Stimulated activated naive CD8-positive, alpha-beta T cell treated with anti-CD3 and anti-CD28 coated beads, Interleukin-15, Interleukin-2, amounts not matched to agents 100 ng/mL and 50 ng/mL, for 24 hours (primary cell): Measurements from ENCODE around the gene SULT2B1.

Experiments
- H3K27ac Mint-ChIP-seq: one replicate; pipeline ENCODE4 v1.8.0; 2021; ENCODE audit warnings: mild to moderate bottlenecking, mixed read lengths
- H3K27me3 Mint-ChIP-seq: one replicate; pipeline ENCODE4 v1.8.0; 2021; ENCODE audit warnings: mixed read lengths
- H3K36me3 Mint-ChIP-seq: one replicate; pipeline ENCODE4 v1.8.0; 2021; ENCODE audit warnings: low read depth, mixed read lengths
- H3K4me1 Mint-ChIP-seq: one replicate; pipeline ENCODE4 v1.8.0; 2021; ENCODE audit warnings: low read depth, mixed read lengths
- H3K4me3 Mint-ChIP-seq: one replicate; pipeline ENCODE4 v1.8.0; 2021; ENCODE audit warnings: mild to moderate bottlenecking, mixed read lengths
- H3K9me3 Mint-ChIP-seq: one replicate; pipeline ENCODE4 v1.8.0; 2021; ENCODE audit warnings: mixed read lengths

The SULT2B1 gene

DNA sequence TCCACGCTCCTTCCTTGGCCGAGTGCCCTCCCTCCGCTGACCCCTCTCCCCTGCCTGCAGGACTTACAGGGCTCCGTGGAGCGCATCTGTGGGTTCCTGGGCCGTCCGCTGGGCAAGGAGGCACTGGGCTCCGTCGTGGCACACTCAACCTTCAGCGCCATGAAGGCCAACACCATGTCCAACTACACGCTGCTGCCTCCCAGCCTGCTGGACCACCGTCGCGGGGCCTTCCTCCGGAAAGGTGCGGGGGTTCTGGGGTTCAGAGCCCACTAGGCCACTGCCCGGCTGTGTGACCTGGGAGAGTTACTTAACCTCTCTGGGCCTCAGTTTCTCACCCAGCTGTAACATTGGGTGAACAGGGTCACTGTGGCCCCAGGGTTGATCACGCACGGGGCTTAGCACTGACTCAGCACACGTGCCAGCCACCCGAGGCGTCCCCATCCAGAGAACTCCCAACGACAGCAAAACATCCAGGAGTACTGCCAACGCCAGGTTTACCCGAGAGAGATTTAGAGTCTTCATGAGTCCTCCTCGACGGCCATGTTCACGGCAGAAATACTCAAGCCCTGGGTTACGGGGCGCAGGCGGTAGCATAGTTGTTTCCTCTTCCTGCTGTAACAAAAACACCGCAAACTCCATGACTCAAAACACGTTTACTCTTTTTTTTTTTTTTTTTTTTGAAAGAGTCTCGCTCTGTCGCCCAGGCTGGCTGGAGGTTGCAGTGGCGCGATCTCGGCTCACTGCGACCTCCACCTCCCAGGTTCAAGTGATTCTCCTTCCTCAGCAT, 44.9 kb downstream of the SULT2B1 start:
- H3K27ac Mint-ChIP-seq, result peak overlapping the region; percentile 40
- H3K27me3 Mint-ChIP-seq, result no peaks in the 10 kb centered on the region
- no peaks in the 10 kb centered on the region for H3K9me3 Mint-ChIP-seq
- H3K36me3 Mint-ChIP-seq, result no peaks in the 10 kb centered on the region
- H3K4me1 Mint-ChIP-seq, result peaks cover 4% of the 10 kb centered on the region
- peak overlapping the region; percentile 60 for H3K4me3 Mint-ChIP-seq

DNA sequence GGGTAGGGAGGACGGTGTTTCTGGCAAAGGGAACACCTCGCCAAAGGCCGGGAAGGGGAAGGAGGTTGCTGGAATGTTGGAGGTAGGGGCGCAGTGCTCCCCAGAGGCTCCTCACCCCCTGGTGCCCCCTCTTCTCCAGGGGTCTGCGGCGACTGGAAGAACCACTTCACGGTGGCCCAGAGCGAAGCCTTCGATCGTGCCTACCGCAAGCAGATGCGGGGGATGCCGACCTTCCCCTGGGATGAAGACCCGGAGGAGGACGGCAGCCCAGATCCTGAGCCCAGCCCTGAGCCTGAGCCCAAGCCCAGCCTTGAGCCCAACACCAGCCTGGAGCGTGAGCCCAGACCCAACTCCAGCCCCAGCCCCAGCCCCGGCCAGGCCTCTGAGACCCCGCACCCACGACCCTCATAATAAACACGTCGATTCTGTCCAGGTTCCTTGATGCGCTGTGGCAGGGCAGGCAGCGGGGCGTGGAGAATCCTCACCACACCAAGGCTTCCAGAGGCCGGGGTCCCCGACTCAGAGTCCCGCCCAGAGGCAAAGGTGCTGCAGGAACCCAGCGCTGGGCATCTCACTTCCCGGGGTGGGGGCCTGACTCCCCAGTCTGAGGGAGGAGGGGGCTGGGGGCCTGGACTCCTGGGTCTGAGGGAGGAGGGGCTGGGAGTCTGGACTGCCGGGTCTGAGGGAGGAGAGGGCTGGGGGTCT, 47.2 kb downstream of the SULT2B1 start:
- H3K4me3 Mint-ChIP-seq, result no peak overlapping the region
- no peaks in the 10 kb centered on the region for H3K9me3 Mint-ChIP-seq
- H3K36me3 Mint-ChIP-seq, result no peaks in the 10 kb centered on the region
- no peaks in the 10 kb centered on the region for H3K27me3 Mint-ChIP-seq
- H3K4me1 Mint-ChIP-seq, result peaks cover 4% of the 10 kb centered on the region
- no peak overlapping the region for H3K27ac Mint-ChIP-seq

DNA sequence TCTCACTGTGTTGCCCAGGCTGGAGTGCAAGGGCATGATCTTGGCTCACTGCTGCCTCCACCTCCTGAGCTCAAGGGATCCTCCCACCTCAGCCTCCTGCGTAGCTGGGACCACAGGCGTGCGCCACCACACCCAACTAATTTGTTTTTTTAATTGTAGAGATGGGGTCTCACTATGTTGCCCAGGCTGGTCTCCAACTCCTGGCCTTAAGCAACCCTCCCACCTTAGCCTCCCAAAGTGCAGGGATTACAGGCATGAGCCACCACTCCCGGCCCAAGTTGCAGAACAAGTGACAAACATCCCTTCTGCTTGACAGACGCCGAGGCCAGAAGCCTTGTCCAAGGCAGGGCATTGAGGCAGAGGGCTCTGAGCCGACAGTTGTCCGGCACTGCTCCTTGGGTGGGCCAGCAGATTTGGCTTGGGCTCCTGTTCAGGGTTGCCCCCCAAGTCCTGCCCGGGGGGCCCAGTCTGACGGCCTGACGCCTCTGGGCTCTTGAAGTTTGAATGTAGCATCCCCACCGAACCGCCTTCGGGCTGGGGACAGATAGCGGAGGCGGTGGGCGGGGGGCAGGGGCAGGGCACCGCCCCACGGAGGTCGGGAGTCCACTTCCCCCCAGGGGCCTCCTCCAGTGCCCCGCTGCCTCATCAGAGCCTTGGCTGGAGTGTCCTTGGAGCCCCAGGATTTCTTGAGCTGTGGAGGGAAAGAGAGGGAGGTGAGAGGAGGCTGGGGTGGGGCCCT, 48.9 kb downstream of the SULT2B1 start:
- no peak overlapping the region for H3K4me3 Mint-ChIP-seq
- H3K4me1 Mint-ChIP-seq, result peaks cover 4% of the 10 kb centered on the region
- H3K27me3 Mint-ChIP-seq, result no peaks in the 10 kb centered on the region
- H3K36me3 Mint-ChIP-seq, result no peaks in the 10 kb centered on the region
- H3K9me3 Mint-ChIP-seq, result no peaks in the 10 kb centered on the region
- no peak overlapping the region for H3K27ac Mint-ChIP-seq

DNA sequence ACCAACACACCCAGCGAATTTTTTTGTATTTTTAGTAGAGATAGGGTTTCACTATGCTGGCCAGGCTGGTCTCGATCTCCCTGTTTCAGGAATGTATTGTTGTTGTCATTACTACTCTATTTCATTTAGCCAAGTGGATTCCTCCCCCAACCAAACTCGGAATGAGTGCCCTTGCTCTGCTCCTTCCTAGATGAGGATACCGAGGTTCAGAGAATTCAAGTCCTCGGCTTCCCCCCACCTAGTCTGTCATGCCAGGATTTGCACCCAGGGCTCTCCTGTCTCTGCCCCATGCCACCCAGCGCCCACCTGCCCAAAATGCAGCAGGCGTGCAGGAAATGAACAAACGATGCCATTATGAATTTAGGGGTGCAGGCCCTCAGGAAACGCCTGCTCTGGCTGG, 51.0 kb downstream of the SULT2B1 start:
- Mint-ChIP-seq H3K27me3 (no peaks in the 10 kb centered on the region), H3K9me3 (no peaks in the 10 kb centered on the region), H3K36me3 (no peaks in the 10 kb centered on the region), H3K4me3 (no peak overlapping the region), H3K4me1 (no peaks in the 10 kb centered on the region), H3K27ac (no peak overlapping the region)

- Mint-ChIP-seq H3K4me1 (no peaks in the 10 kb centered on the region), H3K9me3 (no peaks in the 10 kb centered on the region), H3K27ac (no peak overlapping the region), H3K36me3 (no peaks in the 10 kb centered on the region), H3K27me3 (no peaks in the 10 kb centered on the region), H3K4me3 (no peak overlapping the region)
These were observed 51.5 kb downstream of the SULT2B1 start for GRCh38 chr19:48603449-48603848.

DNA sequence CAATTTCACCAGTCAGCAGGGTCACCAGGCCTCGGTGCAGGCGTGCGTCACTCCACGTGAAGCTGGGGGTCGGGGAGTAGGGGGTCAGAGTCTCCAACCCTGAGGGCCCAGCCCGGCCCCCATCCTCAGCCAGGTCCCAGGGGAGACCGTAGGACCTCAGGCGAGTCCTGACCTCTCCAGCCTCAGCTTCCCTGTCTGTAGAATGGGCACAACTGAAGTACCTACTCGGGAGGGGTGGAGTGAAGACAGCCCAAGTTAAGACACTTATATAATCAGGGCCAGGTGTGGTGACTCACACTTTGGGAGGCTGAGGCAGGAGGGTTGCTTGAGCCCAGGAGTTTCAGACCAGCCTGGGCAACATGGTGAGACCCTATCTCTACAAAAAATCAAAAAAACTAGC, 51.9 kb downstream of the SULT2B1 start:
- H3K27ac Mint-ChIP-seq, result no peak overlapping the region
- no peaks in the 10 kb centered on the region for H3K36me3 Mint-ChIP-seq
- no peak overlapping the region for H3K4me3 Mint-ChIP-seq
- no peaks in the 10 kb centered on the region for H3K9me3 Mint-ChIP-seq
- peaks cover 3% of the 10 kb centered on the region for H3K4me1 Mint-ChIP-seq
- H3K27me3 Mint-ChIP-seq, result no peaks in the 10 kb centered on the region

DNA sequence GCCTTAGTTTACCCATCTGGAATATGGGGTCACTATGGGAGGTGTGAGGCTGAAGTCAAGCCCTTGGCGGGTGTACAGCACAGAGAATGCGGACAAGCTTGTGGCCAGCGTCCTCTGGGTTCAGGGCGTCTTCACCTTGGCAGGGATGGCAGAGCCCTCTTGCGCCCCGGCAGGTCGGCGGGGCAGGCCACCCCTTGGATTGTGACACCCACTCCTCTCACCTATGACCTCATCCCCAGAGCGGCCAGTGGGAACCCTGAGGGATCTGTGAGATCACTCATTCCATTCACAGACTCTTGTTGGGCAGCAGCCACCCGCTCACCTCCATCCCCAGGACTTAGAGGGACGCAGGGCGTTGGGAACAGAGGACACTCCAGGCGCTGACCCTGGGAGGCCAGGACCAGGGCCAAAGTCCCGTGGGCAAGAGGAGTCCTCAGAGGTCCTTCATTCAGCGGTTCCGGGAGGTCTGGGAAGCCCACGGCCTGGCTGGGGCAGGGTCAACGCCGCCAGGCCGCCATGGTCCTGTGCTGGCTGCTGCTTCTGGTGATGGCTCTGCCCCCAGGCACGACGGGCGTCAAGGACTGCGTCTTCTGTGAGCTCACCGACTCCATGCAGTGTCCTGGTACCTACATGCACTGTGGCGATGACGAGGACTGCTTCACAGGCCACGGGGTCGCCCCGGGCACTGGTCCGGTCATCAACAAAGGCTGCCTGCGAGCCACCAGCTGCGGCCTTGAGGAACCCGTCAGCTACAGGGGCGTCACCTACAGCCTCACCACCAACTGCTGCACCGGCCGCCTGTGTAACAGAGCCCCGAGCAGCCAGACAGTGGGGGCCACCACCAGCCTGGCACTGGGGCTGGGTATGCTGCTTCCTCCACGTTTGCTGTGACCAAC, 54.7 kb downstream of the SULT2B1 start, which contains the start of gene SPACA4:
Gene SPACA4, plus strand, starts transcription at position 280 of the 896 bp plus-strand sequence. Its CDS starts 237 bp downstream, at position 517.
- Mint-ChIP-seq H3K9me3 (no peaks in the 10 kb centered on the region), H3K36me3 (no peaks in the 10 kb centered on the region), H3K27me3 (no peaks in the 10 kb centered on the region), H3K27ac (no peak within 1 kb of the TSS), H3K4me1 (peaks cover 4% of the 10 kb centered on the region), H3K4me3 (no peak within 1 kb of the TSS)

GRCh38 chr19:48607359-48607755, 55.4 kb downstream of the SULT2B1 start:
- H3K27ac Mint-ChIP-seq, result no peak overlapping the region
- no peak overlapping the region for H3K4me3 Mint-ChIP-seq
- no peaks in the 10 kb centered on the region for H3K27me3 Mint-ChIP-seq
- no peaks in the 10 kb centered on the region for H3K36me3 Mint-ChIP-seq
- no peaks in the 10 kb centered on the region for H3K9me3 Mint-ChIP-seq
- peaks cover 4% of the 10 kb centered on the region for H3K4me1 Mint-ChIP-seq

- no peaks in the 10 kb centered on the region for H3K9me3 Mint-ChIP-seq
- H3K27me3 Mint-ChIP-seq, result no peaks in the 10 kb centered on the region
- H3K4me3 Mint-ChIP-seq, result no peak overlapping the region
- peaks cover 4% of the 10 kb centered on the region for H3K36me3 Mint-ChIP-seq
- H3K4me1 Mint-ChIP-seq, result peaks cover 4% of the 10 kb centered on the region
- no peak overlapping the region for H3K27ac Mint-ChIP-seq
These were observed 56.9 kb downstream of the SULT2B1 start for GRCh38 chr19:48608798-48609263.

DNA sequence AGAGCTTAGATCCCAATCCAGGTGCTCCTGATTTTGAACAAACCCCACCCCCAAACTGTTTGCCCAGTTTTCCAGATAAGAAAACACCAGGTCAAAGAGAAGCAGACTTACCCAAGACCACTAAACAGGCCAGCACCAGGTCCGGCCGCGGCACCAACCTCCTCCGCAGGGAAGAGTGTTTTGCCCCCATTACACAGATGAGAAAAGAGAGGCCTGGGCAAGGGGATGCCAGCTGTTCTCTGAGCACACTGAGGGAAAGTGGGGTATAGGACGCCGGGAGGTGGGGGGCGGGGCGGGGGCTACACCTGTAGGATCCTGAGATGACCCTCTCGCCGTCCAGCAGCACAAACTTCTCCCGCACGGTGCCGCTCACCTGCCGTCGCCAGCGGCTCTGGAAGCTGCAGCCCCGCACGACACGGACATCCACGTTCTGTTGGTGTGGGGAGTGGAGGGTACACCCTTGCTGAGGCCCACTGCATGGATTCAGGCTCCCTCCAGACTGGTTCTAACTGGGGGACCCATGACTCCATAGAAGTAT, 57.7 kb downstream of the SULT2B1 start:
- H3K27me3 Mint-ChIP-seq, result no peaks in the 10 kb centered on the region
- peaks cover 10% of the 10 kb centered on the region for H3K36me3 Mint-ChIP-seq
- H3K4me1 Mint-ChIP-seq, result peaks cover 4% of the 10 kb centered on the region
- no peak overlapping the region for H3K27ac Mint-ChIP-seq
- H3K4me3 Mint-ChIP-seq, result no peak overlapping the region
- no peaks in the 10 kb centered on the region for H3K9me3 Mint-ChIP-seq

DNA sequence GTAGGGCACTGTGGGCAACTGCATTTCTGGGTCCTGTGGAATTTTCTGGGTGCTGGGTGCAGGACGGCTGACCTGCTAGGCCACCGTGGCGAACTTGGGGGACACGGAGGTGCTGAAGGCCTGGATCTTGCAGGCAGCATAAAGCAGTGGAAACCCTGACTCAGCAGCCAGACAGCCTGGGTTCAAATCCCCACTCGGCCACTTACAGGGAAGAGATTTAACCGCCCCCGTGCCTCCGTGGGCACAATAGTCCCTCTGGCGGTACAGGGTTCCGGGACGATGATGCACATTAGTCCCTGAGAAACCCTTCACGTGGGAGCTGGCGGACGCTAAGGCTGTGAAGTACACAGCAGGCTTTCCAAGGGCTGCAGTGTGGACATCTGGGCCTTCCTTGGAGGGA, 59.9 kb downstream of the SULT2B1 start:
- H3K4me1 Mint-ChIP-seq, result peaks cover 18% of the 10 kb centered on the region
- no peak overlapping the region for H3K27ac Mint-ChIP-seq
- H3K36me3 Mint-ChIP-seq, result peaks cover 29% of the 10 kb centered on the region

GRCh38 chr19:48613024-48613851, 61.3 kb downstream of the SULT2B1 start:
- Mint-ChIP-seq H3K36me3 (peaks cover 42% of the 10 kb centered on the region), H3K4me1 (peaks cover 30% of the 10 kb centered on the region), H3K27ac (peak overlapping the region; percentile 66)

More for the DNA sequence above, 59.9 kb downstream of the SULT2B1 start:
- Mint-ChIP-seq H3K27me3 (no peaks in the 10 kb centered on the region), H3K9me3 (no peaks in the 10 kb centered on the region), H3K4me3 (no peak overlapping the region)

GRCh38 chr19:48613852-48614435, 62.0 kb downstream of the SULT2B1 start:
- peaks cover 32% of the 10 kb centered on the region for H3K4me1 Mint-ChIP-seq
- no peaks in the 10 kb centered on the region for H3K27me3 Mint-ChIP-seq
- no peak overlapping the region for H3K4me3 Mint-ChIP-seq
- no peaks in the 10 kb centered on the region for H3K9me3 Mint-ChIP-seq
- peak overlapping the region; percentile 66 for H3K27ac Mint-ChIP-seq
- peaks cover 49% of the 10 kb centered on the region for H3K36me3 Mint-ChIP-seq

More at GRCh38 chr19:48613024-48613851, 61.3 kb downstream of the SULT2B1 start:
- Mint-ChIP-seq H3K9me3 (no peaks in the 10 kb centered on the region), H3K27me3 (no peaks in the 10 kb centered on the region), H3K4me3 (no peak overlapping the region)
